Right hindlimb (tissue), 1 donor: ENCODE results near the gene SPAG6.
"Not testable (repeated sequence)": the region's sequence is repeated elsewhere in the genome, so short reads cannot be mapped to it uniquely, and the experiment has no call there.

Source experiments
- DNase-seq: peaks from one replicate; pipeline ENCODE4 v3.0.0-alpha.2; 2018

SPAG6 gene

DNA sequence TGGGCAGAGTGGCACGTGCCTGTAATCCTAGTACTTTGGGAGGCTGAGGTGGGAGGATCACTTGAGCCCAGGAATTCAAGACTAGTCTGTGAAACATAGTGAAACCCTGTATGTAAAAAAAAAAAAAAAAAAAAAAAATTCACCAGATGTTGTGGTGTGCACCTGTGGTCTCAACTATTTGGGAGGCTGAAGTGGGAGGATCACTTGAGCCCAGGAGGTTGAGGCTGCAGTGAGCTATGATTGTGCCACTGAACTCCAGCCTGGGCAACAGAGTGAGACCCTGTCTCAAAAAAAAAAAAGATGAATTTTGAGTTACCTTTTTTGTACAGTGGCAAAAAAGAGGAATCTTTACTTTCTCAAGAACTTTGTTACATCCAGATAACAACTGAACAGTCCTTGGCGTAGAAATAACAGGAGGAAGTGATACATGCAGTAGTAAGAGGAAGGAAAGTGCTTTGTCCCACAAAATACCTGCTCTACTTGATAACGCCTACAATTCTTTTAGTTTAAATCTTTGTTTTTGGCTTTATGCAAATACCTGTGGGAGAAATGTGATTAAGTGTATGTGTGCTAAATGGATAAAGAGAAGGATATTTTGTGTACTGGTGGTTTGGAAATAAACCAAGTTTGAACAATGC is 29.3 kb downstream of the SPAG6 start:
- no peak for DNase-seq

DNA sequence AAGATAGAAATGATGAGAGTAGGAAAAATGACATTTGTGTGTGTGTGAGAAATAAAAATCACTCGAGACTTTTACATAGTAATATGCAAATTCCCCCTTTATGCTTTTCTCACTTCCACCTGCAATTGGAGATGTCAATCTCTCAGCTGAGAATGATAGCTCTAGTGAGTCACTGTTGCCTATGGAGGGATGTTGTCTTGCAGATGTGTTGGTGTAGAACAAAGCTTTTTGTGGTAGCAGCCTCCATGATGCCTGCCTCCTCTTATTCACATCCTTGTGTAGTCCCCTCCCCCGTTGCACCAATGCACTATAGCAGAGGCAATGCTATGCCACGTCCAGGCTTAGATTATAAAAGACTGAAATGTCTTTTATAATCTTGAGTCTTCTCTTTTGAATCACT is 33.8 kb downstream of the SPAG6 start:
- no peak for DNase-seq

DNA sequence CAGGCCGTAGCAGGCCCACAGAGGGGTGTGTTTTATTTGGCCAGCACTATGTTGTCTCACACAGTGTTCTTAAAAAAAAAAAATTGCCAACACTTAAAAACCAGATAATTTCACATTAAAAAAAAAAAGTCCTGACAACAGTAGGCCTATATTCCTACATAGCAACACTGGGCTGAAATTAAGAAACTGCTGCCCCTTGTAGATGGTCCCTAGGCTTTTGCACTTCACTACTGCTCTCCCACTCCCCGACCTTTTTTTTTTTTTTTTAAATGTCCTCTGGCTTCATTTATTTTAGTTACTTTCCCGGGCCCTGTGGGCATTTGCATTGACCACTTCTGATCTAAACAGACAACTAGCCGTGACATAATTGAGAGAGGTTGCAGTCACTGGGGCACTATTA is 36.0 kb downstream of the SPAG6 start:
- DNase-seq: no peak

DNA sequence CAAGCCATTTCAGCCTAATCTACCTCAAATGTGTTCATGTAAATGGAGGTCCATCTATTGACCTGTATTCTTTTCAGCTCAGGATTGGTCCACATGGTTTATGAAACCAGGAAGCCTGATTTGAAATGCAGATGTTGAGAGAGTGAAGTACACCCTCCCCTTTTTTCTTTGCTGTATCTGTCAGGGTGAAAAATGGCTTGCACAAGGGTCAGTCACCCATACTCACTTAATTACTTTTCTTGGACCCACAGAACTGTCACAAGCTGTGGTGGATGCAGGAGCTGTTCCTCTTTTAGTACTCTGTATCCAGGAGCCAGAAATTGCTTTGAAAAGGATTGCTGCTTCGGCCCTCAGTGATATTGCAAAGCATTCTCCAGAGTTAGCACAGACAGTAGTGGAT is 41.2 kb downstream of the SPAG6 start:
- DNase-seq: no peak

DNA sequence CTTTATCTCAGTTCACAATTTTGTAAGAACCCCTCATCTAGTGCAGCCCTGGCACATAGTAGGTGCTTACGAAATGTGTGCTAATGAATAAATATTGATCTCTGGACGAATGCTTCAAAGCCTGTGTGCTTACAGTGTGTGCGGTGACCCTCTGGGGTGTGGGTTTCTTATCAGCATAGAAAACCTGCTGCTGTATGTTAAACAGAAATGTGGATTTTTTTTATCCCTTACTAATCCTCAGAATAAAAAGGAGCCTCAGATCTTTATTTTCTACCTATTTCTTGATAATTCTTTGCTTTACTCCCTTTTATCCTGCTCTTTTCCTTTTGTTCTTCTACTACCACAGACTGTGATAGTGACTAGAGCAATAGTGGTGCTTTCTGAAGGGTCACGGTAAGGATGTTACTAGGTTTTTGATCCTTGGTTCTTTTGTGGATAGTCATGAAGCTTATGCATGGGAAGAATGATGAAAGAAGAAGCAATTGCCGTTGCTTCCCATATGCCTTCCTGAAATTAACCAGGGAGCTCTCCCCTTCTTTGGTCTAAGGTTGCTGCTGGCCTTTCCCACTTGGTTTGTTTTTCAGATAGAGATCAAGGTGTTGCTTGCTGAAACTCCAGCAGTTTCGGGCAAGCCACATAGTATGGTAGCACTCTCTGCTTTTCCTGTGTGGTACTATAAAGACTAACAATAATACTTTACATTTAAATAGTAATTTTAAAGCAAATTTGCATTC is 44.7 kb downstream of the SPAG6 start:
- no peak for DNase-seq

DNA sequence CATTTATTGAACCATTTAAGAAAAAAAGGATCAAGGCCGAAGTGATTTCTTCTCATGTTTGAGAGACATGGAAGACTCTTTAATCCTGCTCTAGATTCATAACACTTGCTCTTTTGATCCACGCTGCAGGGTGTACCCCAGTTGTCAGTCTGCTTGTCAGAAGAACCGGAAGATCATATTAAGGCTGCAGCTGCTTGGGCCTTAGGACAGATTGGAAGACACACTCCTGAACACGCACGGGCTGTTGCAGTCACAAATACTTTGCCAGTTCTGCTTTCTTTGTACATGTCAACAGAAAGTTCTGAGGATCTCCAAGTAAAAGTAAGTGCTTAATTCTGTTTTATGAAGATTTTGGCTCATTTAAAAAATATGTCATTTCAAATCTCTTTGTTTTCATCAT is 46.3 kb downstream of the SPAG6 start:
- no peak for DNase-seq

DNA sequence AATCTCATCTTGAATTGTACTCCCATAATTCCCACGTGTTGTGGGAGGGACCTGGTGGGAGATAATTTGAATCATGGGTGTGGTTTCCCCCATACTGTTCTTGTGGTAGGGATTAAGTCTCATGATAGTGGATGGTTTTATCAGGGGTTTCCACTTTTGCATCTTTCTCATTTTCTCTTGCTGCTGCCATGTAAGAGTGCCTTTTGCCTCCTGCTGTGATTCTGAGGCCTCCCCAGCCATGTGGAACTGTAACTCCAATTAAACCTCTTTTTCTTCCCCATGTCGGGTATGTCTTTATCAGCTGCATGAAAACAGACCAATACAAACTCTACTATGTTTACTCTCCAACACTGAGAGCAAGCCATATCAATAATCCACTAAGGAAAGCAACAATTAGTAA is 50.9 kb downstream of the SPAG6 start:
- DNase-seq: not testable (repeated sequence)

DNA sequence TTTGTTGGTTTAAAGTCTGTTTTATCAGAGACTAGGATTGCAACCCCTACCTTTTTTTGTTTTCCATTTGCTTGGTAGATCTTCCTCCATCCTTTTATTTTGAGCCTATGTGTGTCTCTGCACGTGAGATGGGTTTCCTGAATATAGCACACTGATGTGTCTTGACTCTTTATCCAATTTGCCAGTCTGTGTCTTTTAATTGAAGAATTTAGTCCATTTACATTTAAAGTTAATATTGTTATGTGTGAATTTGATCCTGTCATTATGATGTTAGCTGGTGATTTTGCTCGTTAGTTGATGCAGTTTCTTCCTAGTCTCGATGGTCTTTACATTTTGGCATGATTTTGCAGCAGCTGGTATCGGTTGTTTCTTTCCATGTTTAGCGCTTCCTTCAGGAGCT is 61.6 kb downstream of the SPAG6 start:
- DNase-seq: not testable (repeated sequence)

DNA sequence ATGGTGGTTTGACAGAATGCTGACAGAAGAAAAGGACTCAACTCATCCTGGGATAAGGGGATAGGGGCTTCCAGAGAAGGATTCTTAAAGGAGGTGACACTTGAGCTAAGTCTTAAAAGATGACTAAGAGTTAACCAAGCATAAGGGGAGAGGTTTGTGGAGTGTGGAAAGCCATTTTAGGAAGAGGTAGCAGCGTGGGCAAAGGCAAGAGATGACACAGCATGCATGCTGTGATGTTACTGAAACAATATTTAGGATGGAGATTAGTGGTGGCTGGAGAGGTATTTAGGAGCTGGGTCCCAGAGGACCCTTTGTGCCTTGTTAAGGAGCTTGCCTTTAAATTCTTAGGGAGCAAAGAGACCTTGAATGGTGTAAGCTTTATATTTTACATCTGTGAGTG is 65.1 kb downstream of the SPAG6 start:
- no peak for DNase-seq

DNA sequence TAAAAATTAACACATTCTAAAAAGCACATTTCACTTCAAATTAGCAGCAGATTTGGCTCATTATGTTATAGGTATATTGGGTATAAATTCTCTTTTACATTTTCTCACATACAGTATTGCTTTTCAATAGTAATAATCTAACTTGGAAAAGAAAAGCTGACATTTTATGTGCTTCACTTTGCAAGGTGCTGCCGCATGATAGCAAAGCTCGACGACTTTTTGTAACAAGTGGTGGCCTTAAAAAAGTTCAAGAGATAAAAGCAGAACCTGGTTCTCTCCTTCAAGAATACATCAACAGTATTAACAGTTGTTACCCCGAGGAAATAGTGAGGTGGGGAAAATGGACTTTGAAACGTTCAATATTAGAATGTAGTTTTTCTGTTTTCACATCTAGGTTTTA is 65.5 kb downstream of the SPAG6 start:
- no peak for DNase-seq

DNA sequence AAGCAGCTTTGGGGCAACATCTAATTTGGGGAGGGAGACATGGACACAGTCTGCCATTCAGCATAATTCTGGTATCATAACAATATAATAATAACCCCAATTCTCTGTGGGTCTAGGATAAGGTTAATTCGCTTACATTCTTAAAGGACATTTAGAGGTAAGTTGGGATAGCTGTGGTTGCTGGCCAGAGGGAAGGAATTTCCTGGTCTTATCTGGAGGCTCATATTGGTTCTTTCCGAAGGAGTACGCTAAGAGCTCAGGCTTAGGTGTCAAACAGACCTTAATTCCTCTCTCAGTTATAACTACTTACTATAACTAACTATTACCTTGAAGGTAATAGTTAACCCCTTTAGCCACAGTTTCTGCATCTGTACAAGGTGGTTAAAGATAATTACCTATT is 68.8 kb downstream of the SPAG6 start:
- DNase-seq: no peak

DNA sequence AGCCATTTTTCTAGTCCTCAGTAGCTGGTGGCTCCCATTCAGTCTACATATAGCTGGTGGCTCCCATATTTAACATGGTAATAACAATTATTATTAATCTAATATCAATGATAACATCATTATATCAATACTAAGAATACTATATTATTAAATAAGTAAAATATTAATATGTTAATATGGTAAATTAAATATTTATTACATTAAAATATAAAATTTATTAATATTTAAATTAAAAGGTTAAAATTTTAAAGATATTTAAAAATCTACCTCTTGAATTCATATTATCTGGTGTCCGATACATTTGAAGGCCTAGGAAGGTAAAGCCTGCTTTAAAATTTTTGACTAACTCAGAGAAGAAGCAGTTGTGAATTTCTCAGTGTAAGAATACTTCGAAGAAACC is 69.8 kb downstream of the SPAG6 start:
- no peak for DNase-seq

DNA sequence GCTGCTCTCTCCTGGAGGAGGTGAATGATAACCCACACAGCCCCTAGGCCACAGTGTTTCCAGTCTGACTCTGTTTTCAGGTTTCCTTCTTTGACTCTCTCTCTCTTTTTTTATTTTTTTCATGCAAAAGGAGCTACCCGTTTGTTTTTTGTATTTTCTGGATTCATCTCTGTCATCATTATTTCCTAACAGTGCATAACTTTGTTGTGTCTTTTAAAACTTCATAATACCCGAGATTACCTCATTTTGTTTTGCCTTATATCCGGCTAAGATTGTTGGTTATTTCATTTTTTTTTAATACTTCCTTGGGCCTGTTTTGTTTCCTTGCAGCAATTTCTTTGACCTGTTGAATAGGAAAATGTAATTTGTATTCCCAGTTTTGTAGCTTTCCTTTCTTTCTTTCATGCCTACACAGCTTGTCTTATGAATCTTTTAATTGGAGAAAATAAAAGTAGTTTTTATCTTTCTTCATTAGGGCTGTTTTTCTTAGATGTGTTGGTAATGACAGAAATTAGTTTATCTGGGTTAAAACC is 72.5 kb downstream of the SPAG6 start:
- DNase-seq: no peak

DNA sequence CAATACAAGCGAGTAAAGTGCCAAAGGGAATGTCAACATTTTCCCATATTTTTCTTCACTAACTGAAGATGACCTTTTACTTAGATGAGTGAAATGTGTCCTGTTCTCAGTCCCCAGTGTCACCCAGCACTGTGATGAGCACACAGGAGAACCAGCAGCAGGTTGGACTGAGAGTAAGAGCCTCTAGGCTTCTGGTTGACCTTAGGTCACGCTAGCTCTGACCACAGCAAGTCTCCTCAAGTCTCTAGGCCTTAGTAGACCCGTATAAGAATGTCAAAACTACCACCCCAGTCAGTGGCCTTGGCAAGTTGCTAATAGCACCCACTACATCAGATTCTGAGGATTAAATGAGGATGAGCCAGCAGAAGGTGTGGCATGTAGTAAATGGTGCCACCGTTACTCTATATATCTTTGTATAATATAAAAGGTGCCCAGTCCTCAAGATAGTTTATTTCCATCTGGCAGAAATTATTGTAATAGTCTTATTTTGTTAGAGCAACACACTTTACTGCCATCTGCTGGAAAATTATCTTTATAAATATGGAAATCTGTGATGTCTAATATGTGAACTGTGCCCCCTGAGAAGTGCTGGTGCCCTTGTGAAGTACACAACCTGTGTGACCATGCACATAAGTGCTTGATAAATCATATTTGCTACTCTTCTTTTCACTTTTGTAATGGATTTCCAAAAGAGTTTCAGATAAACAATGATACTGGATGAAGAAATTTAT is 75.7 kb downstream of the SPAG6 start:
- no peak for DNase-seq

DNA sequence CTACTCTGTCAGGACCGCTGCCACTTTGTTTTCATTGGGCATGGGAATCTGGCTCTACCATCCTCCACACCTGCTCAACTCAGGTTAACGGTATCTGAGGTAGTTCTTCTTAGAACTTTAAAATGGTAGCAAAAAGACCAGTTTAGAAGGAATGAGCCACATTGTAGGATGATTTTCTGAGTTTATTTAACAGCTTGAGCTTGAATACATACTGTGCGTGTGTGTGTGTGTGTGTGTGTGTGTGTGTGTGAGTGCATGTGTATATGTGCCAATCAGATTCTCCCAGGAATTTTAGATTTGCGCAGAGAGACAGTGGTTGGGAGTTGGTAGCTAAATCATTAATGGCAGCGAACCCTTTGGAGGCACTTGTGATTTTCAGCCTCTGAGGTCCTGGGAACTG is 81.4 kb downstream of the SPAG6 start:
- DNase-seq: no peak

DNA sequence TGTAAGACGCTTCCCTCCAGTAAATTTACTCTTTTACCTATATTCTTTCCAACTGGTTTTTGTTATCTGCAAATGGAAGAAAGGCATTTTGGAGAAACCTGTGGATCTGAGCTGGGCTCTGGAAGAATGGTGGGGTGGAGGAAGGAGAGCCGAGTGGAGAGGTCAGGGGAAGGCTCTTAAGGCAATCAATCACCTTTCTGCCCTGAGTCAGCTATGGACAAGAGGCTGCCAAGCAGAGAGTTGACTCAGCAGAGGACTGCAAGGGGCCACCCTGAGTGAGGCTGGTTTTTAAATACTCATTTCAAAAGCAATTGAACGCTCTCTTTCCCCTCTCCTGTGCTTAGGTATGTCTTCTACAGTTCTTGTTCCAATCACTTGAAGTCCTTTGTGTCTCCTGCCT is 81.8 kb downstream of the SPAG6 start:
- no peak for DNase-seq

DNA sequence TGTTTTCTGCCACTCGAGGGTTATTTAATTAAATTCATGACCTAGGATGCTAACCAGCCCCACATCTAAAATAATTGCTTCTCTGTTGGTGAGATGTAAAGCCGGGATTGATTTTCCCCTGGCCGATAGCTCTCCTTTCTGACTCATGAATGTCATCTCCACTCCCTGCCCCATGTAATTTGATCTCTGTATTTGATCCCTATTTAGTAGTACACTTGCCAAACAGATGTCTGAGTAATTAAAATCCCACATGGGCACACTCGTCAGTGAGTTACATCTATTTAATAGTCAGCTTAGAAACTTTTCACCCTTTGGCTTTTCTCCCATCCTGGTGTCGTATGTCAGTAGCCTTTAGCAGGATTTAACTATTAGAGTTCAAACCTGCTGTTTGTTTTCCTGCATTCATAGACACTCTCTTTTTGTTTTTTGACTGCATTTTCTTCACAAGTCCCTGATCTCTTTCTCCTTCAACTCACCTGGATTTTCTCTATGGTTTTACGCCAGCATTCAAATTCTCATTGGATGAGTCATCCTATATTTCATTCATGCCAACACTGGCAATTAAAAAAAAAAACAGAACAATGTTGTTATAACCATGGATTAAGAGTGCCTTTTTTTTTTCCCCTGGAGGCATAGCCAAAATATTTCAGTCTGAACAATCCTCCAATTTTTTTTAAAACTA is 82.7 kb downstream of the SPAG6 start:
- DNase-seq: peak; percentile 33

DNA sequence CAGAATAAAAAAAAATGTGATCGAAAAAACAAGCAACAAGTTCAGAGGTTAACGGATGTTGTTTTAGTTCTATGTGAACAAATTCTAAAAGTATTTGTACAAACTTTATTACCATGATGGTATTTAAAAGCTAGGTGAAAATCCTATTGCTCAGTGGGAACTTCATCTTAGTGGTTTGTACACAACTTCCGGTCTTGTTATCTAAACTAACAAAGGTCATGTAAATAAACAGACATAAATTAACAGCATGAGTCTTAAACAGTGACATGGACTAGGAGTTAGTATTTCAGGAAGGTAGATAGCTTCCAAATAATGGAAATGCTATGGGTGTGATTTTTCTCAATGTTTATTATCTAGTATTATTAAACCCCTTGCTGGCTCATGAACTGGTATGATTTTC is 83.8 kb downstream of the SPAG6 start:
- no peak for DNase-seq

DNA sequence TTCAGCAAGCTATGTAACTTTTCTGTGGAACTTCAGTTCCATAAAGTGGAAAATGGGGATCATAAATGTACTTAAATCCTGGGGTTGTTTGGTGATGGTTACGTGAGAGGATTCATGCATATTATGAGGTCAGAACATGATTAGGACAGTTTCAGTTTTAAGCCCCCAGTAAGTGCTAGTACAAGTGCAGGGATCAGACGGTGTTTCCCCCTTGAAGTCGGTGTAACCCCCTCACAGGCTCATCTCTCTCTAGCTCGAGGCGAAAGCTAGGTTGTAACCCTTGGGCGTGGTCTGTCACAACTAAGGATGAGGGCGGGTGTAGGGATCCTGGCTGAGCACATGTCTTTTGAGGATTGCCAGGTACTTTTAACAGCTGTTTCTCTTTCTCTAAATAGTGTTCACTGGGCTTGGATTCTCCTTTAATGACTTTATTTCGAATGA is 84.7 kb downstream of the SPAG6 start:
- no peak for DNase-seq

DNA sequence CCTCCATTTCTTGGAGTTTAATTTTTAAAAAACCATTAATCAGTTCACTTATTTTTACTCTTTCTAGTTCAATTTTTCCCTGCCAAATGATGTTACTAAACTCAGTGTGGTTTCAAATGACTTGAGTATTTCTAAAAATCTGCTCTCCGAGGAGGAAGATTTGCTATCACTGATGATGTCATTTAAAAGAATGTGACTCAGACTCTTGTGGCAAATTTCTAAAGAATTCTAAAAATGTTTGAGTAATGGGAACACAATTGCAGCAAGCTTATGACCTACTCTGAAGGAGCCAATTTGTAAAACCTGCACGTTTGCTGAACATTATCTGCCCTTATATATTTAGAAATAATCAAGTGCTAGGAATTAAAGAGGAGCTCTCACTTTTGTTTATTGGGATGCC is 88.6 kb downstream of the SPAG6 start:
- DNase-seq: no peak

DNA sequence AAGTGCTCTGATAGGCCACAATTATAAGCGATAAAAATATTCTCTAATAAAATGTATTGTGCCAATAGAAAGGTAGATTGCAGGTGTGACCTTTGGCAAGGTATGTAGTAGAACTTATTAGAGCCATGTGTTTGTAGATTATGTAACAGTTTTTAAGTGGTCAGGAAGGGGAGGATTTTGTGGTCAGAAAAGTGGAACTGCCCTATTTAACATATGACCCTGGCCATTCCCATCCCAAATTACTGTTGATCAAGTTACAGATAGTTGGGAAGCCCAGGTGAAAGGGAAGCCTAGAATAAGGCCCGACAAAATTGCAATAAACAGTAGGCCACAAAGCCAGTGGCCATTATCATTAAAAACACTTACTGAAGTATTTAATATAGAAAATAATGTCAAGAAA is 89.2 kb downstream of the SPAG6 start:
- DNase-seq: no peak

DNA sequence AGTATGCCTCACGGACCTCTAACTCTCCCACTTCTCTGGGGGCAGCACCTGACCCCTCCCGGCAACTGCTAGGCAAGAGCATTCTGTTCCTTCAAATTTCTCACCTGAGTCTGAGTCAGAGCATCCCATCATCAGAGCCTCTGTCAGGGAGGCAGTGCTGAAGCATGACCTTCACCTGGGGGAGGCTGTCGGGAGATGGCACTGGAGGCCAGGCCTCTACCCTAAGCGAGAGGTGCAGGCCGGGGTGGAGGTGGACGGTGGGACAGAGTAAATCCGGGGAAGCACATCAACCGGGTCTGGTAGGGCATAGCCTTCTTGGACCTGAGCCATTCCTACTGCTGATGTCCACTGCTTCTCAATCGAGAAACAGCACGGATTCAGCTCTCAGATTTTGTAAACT is 90.4 kb downstream of the SPAG6 start:
- DNase-seq: no peak

DNA sequence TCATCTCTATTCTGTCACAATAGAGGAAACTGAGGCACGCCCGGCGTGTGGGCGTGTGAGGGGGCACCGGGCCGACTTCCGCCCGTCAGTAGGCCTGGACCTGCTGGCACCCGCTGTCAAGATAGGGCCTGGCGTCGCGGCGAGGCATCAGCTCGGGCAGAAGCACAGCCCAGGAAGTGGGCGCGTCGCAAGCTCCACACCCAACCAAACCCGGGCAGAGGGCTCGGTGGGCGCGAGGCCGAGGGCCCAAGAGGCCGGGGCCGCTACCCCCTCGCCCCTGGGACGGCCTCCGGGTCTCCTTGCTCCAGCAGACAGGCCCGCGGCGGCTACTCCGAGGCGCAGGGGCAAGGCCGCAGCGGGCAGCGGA is 91.2 kb downstream of the SPAG6 start:
- no peak for DNase-seq
